GM12892 (cell line): ENCODE results near the gene ANO1.

Source experiments
- DNase-seq: peaks from one replicate; pipeline ENCODE4 v3.0.0; 2011; ENCODE audit not compliant: insufficient read length
- FAIRE-seq: peaks from 2 replicates; lab custom pipeline; 2011; peaks lifted over from hg19 to GRCh38; lab: Jason Lieb, UNC
- POLR2A ChIP-seq: IDR thresholded peaks from 2 replicates; pipeline ENCODE4 v1.6.1; 2011; ENCODE audit warnings: low read depth, low read length, control low read depth
- POLR2AphosphoS5 ChIP-seq: IDR thresholded peaks from 2 replicates; pipeline ENCODE4 v1.6.1; 2011; ENCODE audit warnings: low read depth, low read length, control low read depth
- TAF1 ChIP-seq: IDR thresholded peaks from 2 replicates; pipeline ENCODE4 v1.6.1; 2011; ENCODE audit warnings: low read depth, mild to moderate bottlenecking, control low read depth, low read length, borderline replicate concordance

ANO1 gene

GRCh38 chr11:70111269-70112016 lies 33.3 kb downstream of the ANO1 start:
- DNase-seq (no peak), FAIRE-seq (no peak)
- TF ChIP-seq TAF1 (no peak), POLR2AphosphoS5 (no peak), POLR2A (no peak)

GRCh38 chr11:70112017-70112434 lies 33.9 kb downstream of the ANO1 start:
- no peak for DNase-seq
- no peak for FAIRE-seq
- TF ChIP-seq TAF1, result no peak
- TF ChIP-seq POLR2AphosphoS5, result no peak
- TF ChIP-seq POLR2A, result no peak

GRCh38 chr11:70113801-70114200 lies 35.7 kb downstream of the ANO1 start:
- no peak for FAIRE-seq
- TF ChIP-seq POLR2A, result no peak

GRCh38 chr11:70115778-70116177 lies 37.7 kb downstream of the ANO1 start:
- no peak for DNase-seq
- no peak for FAIRE-seq

More at GRCh38 chr11:70113801-70114200, 35.7 kb downstream of the ANO1 start:
- no peak for DNase-seq

GRCh38 chr11:70116386-70117065 lies 38.4 kb downstream of the ANO1 start:
- FAIRE-seq (no peak), DNase-seq (no peak)
- TF ChIP-seq POLR2AphosphoS5 (no peak), TAF1 (no peak), POLR2A (no peak)

More at GRCh38 chr11:70115778-70116177, 37.7 kb downstream of the ANO1 start:
- TF ChIP-seq TAF1 (no peak), POLR2A (no peak)

GRCh38 chr11:70117567-70118145 lies 39.5 kb downstream of the ANO1 start:
- no peak for DNase-seq
- no peak for FAIRE-seq

GRCh38 chr11:70118642-70119041 lies 40.5 kb downstream of the ANO1 start:
- no peak for FAIRE-seq
- no peak for DNase-seq
- TF ChIP-seq POLR2AphosphoS5, result no peak
- TF ChIP-seq POLR2A, result no peak
- no peak for TF ChIP-seq TAF1

More at GRCh38 chr11:70117567-70118145, 39.5 kb downstream of the ANO1 start:
- TF ChIP-seq POLR2A (no peak), POLR2AphosphoS5 (no peak), TAF1 (no peak)

GRCh38 chr11:70119502-70119901 lies 41.4 kb downstream of the ANO1 start:
- DNase-seq (no peak), FAIRE-seq (no peak)
- TF ChIP-seq POLR2AphosphoS5 (no peak), POLR2A (no peak), TAF1 (no peak)

GRCh38 chr11:70120674-70121073 lies 42.6 kb downstream of the ANO1 start:
- FAIRE-seq, result no peak
- no peak for TF ChIP-seq POLR2A
- no peak for TF ChIP-seq TAF1
- TF ChIP-seq POLR2AphosphoS5, result no peak

GRCh38 chr11:70122490-70123198 lies 44.5 kb downstream of the ANO1 start:
- no peak for DNase-seq
- no peak for TF ChIP-seq TAF1
- TF ChIP-seq POLR2A, result no peak
- no peak for TF ChIP-seq POLR2AphosphoS5
- FAIRE-seq, result no peak

More at GRCh38 chr11:70120674-70121073, 42.6 kb downstream of the ANO1 start:
- DNase-seq, result no peak

GRCh38 chr11:70123711-70124110 lies 45.6 kb downstream of the ANO1 start:
- no peak for TF ChIP-seq POLR2AphosphoS5
- no peak for TF ChIP-seq TAF1
- no peak for TF ChIP-seq POLR2A
- no peak for DNase-seq
- FAIRE-seq, result no peak
